ENCODE data around the gene TAF1D.

TAF1D gene

DNA sequence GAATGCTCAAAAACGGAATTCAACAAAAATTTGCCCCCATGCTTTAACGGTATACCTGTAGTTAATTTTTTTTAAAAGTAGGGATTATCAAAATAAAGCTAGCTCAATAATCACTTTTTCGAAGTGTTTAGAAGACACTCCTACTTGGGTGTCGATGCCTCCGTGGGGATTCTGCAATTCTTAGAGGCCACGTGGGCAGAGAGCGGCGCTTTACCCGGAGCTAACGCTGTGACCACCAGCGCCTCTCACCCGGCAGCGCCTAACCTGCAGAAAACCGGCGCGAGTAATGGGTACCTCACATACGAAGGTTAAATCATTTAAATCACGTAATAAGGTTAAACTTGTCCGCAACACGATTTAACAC is 583 bp downstream of the TAF1D start:
- H3K4me3 Mint-ChIP-seq: peak overlapping the region; percentile 99

DNA sequence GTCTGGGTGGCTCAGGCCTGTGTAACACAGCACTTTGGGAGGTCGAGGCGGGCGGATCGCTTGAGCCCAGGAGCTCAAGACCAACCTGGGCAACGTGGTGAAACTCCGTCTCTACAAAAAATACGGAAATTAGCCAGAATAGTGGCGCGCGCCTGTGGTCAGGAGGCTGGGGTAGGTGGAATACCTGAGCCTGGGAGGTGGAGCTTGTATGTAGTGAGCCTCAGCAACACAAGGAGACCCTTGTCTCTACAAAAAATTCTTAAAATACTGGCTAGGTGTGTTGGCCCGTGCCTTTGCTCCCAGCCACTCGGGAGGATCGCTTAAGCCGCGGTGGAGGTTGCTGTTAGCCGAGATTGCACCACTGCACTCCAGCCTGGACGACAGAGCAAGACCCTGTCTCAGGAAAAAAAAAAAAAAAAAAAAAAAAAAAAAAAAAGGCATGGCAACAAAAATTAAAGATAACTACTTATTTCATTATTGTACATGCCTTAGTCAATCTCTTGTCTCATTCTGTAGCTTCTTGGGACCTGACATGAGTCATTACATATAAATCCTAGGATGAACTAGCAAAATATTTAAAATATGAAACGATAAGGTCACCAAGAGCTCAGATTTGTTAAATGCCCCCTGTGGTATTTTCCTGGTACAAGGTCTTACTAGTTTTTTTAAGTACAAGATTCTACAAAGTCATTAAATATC is 1.1 kb downstream of the TAF1D start:
- intact Hi-C loops (cut with micrococcal nuclease): loop anchor here (5.0 kb wide), 3 partner anchors 78 to 752 kb away; partner anchors contain the start of genes ANKRD49, CEP295, MRE11 and SLC36A4
- no peaks in the 10 kb centered on the region for H3K27me3 Mint-ChIP-seq
- H3K27ac Mint-ChIP-seq: peak overlapping the region; percentile 100
- H3K4me1 Mint-ChIP-seq (ENCODE audit: low read depth): peaks cover 56% of the 10 kb centered on the region
- H3K4me3 Mint-ChIP-seq: peak overlapping the region; percentile 99
- peaks cover 79% of the 10 kb centered on the region for H3K36me3 Mint-ChIP-seq (ENCODE audit: low read depth)
- H3K9me3 Mint-ChIP-seq: no peaks in the 10 kb centered on the region

More for the DNA sequence above, 583 bp downstream of the TAF1D start:
- intact Hi-C loops (cut with micrococcal nuclease): loop anchor here (1.0 to 5.0 kb wide), 4 partner anchors 44 to 752 kb away; partner anchors contain the start of genes ANKRD49, CEP295, MED17 and MRE11
- Mint-ChIP-seq H3K9me3 (no peaks in the 10 kb centered on the region), H3K4me1 (ENCODE audit: low read depth) (peaks cover 53% of the 10 kb centered on the region), H3K27ac (peak overlapping the region; percentile 100), H3K36me3 (ENCODE audit: low read depth) (peaks cover 74% of the 10 kb centered on the region), H3K27me3 (no peaks in the 10 kb centered on the region)

- Mint-ChIP-seq H3K27me3 (no peaks in the 10 kb centered on the region), H3K4me1 (ENCODE audit: low read depth) (peaks cover 52% of the 10 kb centered on the region), H3K36me3 (ENCODE audit: low read depth) (peaks cover 87% of the 10 kb centered on the region), H3K4me3 (peak overlapping the region; percentile 9), H3K9me3 (no peaks in the 10 kb centered on the region), H3K27ac (no peak overlapping the region)
- intact Hi-C loops (cut with micrococcal nuclease): no loop called here
Observed at GRCh38 chr11:93738647-93739081, 2.6 kb downstream of the TAF1D start.

DNA sequence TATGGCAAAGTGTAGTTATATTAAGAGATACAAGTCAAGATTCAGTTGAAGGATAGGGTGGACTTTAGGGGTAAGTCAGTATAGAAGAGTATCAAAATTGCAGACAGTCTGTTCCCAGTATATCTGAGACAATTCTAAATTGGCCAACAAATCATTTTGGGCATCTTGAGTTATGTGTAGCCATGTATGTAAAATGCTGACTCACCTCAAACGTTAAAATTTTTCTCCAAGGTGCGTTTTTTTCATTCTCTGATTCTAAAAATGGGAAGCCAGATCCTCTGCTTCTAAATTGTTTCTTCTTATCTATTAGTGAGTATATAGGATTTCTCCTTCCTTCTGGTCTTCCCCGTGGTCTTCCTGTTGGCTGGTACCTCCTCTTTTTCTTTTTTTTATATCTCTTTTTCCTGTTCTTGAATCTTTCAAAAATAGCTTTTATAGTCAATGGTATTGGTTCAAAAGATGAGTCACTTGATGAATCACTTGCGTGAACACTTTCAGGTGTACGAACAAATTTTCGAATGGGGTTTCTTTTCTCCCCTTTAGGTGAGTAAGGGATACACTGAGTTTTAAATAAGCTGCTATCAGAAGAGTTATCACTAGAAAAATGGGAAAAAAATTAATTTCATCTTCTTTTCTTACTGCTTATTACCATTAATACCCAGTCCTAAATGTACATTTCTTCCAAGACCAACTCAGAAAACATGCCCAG is 3.2 kb downstream of the TAF1D start:
- H3K36me3 Mint-ChIP-seq (ENCODE audit: low read depth): peaks cover 87% of the 10 kb centered on the region
- peaks cover 47% of the 10 kb centered on the region for H3K4me1 Mint-ChIP-seq (ENCODE audit: low read depth)
- intact Hi-C loops (cut with micrococcal nuclease): no loop called here
- no peaks in the 10 kb centered on the region for H3K9me3 Mint-ChIP-seq
- peak overlapping the region; percentile 56 for H3K27ac Mint-ChIP-seq
- no peaks in the 10 kb centered on the region for H3K27me3 Mint-ChIP-seq
- H3K4me3 Mint-ChIP-seq: no peak overlapping the region

- Mint-ChIP-seq H3K9me3 (no peaks in the 10 kb centered on the region), H3K27ac (no peak overlapping the region), H3K4me3 (no peak overlapping the region), H3K36me3 (ENCODE audit: low read depth) (peaks cover 96% of the 10 kb centered on the region), H3K4me1 (ENCODE audit: low read depth) (peaks cover 37% of the 10 kb centered on the region), H3K27me3 (no peaks in the 10 kb centered on the region)
- intact Hi-C loops (cut with micrococcal nuclease): no loop called here
Observed at GRCh38 chr11:93736129-93736528, 5.2 kb downstream of the TAF1D start.

DNA sequence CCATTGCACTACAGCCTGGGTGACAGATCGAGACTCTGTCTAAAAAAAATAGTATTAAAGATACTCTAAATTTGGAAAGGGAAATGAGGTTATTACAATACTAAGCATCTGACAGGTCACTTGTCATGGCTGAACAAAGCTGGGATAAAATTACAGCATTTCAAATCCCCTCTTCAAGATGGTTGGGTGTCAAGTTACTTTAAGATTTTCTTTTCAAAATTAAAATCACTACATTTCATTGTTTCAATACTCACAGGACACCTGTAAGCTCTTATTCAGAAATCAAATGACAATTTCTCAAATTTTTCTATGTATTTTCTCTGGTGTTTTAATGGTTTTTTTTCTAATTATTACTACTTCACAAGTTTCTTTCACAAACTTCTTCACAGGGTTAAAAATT is 5.7 kb downstream of the TAF1D start:
- Mint-ChIP-seq H3K27me3 (no peaks in the 10 kb centered on the region), H3K27ac (no peak overlapping the region), H3K4me1 (ENCODE audit: low read depth) (peaks cover 37% of the 10 kb centered on the region), H3K36me3 (ENCODE audit: low read depth) (peaks cover 95% of the 10 kb centered on the region), H3K9me3 (no peaks in the 10 kb centered on the region), H3K4me3 (no peak overlapping the region)
- intact Hi-C loops (cut with micrococcal nuclease): no loop called here

DNA sequence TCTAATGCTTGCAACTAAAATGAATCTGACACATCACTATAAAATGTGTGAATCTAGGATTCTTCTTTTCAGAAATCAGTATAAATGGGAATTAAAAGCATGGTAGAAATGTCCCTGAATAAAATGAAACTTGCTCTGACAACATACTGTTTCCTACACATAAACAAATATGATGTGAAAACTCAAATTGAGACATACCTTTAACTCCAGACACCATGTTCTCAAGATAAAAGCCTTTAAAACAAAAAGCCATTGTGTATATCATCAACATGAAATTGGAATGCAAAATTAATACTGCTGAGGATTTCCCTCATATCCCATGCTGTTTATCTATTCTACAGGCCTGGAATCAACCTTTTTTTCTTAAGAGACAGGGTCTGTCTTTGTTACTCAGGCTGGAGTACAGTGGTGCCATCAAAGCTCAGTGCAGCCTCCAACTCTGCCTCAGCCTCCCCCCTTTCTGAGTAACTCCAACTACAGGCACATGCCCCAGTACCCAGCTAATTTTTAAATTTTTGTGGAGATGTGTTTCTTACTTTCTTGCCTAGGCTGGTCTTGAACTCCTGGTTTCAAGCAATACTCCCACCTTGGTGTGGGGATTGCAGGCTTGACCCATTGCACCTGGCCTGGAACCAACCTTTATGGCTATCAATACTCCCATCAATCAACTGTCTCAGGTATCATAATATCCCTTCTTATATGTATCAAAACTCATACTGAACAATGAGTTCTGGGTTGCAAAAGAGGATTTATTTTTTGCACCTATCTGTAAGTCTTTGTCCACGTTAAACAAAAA is 6.7 kb downstream of the TAF1D start:
- no peak overlapping the region for H3K27ac Mint-ChIP-seq
- H3K27me3 Mint-ChIP-seq: no peaks in the 10 kb centered on the region
- H3K36me3 Mint-ChIP-seq (ENCODE audit: low read depth): peaks cover 96% of the 10 kb centered on the region
- H3K4me1 Mint-ChIP-seq (ENCODE audit: low read depth): peaks cover 31% of the 10 kb centered on the region
- H3K4me3 Mint-ChIP-seq: no peak overlapping the region
- intact Hi-C loops (cut with micrococcal nuclease): loop anchor here (5.0 kb wide), 2 partner anchors 37 to 57 kb away; no protein-coding TSS in a partner anchor
- no peaks in the 10 kb centered on the region for H3K9me3 Mint-ChIP-seq

DNA sequence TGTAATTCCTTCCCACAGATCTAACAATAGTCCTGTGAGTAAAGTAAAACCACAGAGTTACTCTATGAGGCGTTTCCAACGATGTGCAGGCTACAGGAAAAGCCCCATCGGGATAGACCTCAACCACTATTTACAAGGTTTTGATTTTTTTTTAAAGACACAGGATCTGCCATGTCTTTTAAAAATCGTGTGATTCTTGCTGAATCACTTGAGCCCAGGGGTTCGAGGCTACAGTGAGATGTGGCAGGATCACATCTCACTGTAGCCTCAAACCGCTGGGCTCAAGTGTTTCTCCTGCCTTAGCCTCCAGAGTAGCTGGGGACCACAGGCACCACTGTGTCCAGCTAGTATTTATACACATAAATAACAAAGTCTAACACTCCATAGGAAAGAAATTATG is 7.8 kb downstream of the TAF1D start:
- Mint-ChIP-seq H3K36me3 (ENCODE audit: low read depth) (peaks cover 96% of the 10 kb centered on the region), H3K27me3 (no peaks in the 10 kb centered on the region), H3K27ac (no peak overlapping the region), H3K4me3 (no peak overlapping the region), H3K9me3 (no peaks in the 10 kb centered on the region), H3K4me1 (ENCODE audit: low read depth) (peaks cover 20% of the 10 kb centered on the region)
- intact Hi-C loops (cut with micrococcal nuclease): loop anchor here (5.0 kb wide), 2 partner anchors 36 to 56 kb away; no protein-coding TSS in a partner anchor

- Mint-ChIP-seq H3K9me3 (no peaks in the 10 kb centered on the region), H3K4me1 (ENCODE audit: low read depth) (peaks cover 10% of the 10 kb centered on the region), H3K27ac (no peak overlapping the region), H3K4me3 (no peak overlapping the region), H3K36me3 (ENCODE audit: low read depth) (peaks cover 96% of the 10 kb centered on the region), H3K27me3 (no peaks in the 10 kb centered on the region)
- intact Hi-C loops (cut with micrococcal nuclease): loop anchor here (5.0 kb wide), 2 partner anchors 35 to 55 kb away; no protein-coding TSS in a partner anchor
Observed at GRCh38 chr11:93732237-93732892, 8.9 kb downstream of the TAF1D start.

DNA sequence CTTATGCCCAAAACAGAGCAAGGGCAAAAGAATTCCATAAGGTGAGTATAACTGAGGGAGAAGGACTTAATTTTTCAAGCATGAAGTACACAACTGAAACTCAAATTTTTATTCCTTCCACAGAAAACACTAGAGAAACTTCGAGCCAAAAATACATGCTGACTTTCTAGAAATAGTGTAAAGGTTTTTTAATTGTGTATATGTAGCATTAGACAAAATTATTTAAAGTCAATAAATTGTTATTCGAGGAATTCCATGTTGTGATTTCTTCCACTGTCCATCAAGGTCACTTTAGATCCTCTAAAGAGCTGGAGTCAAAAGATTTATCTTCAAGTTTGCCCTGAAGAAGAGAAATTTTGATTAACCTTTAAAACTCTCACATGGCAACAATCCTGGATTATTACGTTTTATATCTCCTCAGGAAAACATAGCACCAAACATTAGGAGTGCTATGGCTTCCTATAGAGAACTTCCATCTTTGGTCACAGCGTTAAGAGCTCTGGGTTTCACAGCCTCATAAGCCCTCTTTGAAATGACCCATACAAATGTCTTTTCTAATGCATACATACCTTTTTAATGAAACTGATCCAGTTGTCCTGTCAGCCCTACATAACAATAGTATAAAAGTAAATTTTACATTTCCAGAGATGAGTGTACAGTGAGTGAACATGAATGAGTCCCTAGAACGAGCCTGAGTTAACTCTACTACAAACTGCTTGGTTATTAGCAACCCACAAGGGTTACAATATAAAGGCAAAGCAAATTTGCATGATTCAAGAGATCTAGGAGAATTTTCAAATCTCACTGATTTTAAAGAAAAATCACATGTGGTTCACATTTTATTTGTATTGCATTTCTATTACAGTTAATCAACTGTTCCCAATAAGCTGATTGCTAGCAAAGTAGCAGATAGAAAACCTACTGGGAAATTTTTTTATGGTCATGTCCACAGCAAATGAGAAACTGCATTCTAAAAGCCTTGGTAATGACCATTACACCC is 10.9 kb downstream of the TAF1D start:
- H3K9me3 Mint-ChIP-seq: no peaks in the 10 kb centered on the region
- H3K27ac Mint-ChIP-seq: no peak overlapping the region
- H3K4me3 Mint-ChIP-seq: no peak overlapping the region
- peaks cover 86% of the 10 kb centered on the region for H3K36me3 Mint-ChIP-seq (ENCODE audit: low read depth)
- intact Hi-C loops (cut with micrococcal nuclease): loop anchor here (5.0 kb wide), 2 partner anchors 33 to 53 kb away; no protein-coding TSS in a partner anchor
- H3K4me1 Mint-ChIP-seq (ENCODE audit: low read depth): peaks cover 9% of the 10 kb centered on the region
- H3K27me3 Mint-ChIP-seq: no peaks in the 10 kb centered on the region

DNA sequence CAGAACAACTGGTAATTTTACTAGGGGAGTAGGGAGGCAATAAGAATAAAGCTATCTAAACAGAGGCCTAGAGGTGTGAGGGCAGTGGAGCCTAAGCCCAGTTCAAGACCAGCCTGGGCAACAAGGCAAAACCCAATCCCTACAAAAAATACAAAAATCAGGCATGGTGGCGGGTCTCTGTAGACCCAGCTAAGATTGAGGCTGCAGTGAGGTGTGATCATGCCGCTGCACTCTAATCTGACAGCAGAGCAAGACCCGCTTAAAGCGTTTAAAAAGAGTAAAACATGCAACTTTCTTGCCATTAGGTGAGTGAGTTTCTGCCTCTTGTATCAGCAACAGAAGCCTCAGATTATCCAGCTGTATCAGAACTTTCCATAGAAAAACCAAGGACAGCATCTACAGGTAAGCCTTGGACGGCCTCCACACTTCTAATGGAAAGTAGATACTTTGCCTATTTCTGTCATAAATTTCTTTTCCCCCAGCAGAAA is 12.1 kb downstream of the TAF1D start:
- H3K36me3 Mint-ChIP-seq (ENCODE audit: low read depth): peaks cover 84% of the 10 kb centered on the region
- H3K27me3 Mint-ChIP-seq: no peaks in the 10 kb centered on the region
- H3K9me3 Mint-ChIP-seq: no peaks in the 10 kb centered on the region
- no peak overlapping the region for H3K27ac Mint-ChIP-seq
- no peaks in the 10 kb centered on the region for H3K4me1 Mint-ChIP-seq (ENCODE audit: low read depth)
- intact Hi-C loops (cut with micrococcal nuclease): no loop called here
- H3K4me3 Mint-ChIP-seq: no peak overlapping the region

GRCh38 chr11:93728792-93729128 is 12.5 kb downstream of the TAF1D start:
- Mint-ChIP-seq H3K27me3 (no peaks in the 10 kb centered on the region), H3K9me3 (no peaks in the 10 kb centered on the region), H3K36me3 (ENCODE audit: low read depth) (peaks cover 85% of the 10 kb centered on the region), H3K4me1 (ENCODE audit: low read depth) (no peaks in the 10 kb centered on the region), H3K27ac (no peak overlapping the region), H3K4me3 (no peak overlapping the region)
- intact Hi-C loops (cut with micrococcal nuclease): no loop called here
